Suprapubic skin (tissue), 4 donors: ENCODE data around the gene STRIT1. TPM values are rescaled to one million over a fixed set of nuclear protein-coding genes. Genes with fewer than 3 reads are reported as not detected.

ENCODE experiments used
- DNase-seq, 2 donors: peaks; one replicate each; pipeline ENCODE4 v3.0.0-alpha.2; 2019; ENCODE audit warnings: low spot score in 2 of 2
- H3K27ac ChIP-seq: fragments of 200-600 bp; sonication (generic); one replicate; pipeline ENCODE4 v1.5.1; 2019
- H3K27me3 ChIP-seq: fragments of 200-600 bp; sonication (generic); one replicate; pipeline ENCODE4 v1.5.1; 2019
- H3K36me3 ChIP-seq: fragments of 200-600 bp; sonication (generic); one replicate; pipeline ENCODE4 v1.5.1; 2019
- H3K4me1 ChIP-seq: fragments of 200-600 bp; sonication (generic); one replicate; pipeline ENCODE4 v1.5.1; 2019
- H3K4me3 ChIP-seq: fragments of 200-600 bp; sonication (generic); one replicate; pipeline ENCODE4 v1.5.1; 2019; ENCODE audit warnings: mild to moderate bottlenecking
- H3K9me3 ChIP-seq: fragments of 200-600 bp; sonication (generic); one replicate; pipeline ENCODE4 v1.5.1; 2019
- EP300 ChIP-seq: sonication (generic); formaldehyde crosslinking; IDR thresholded peaks from one replicate; pipeline ENCODE4 v1.6.1; 2017; ENCODE audit warnings: antibody characterized with exemption
- POLR2A ChIP-seq, 2 donors: fragments of 450-650 bp; IDR thresholded peaks; one replicate each; pipeline ENCODE4 v1.6.1; 2017; ENCODE audit warnings: antibody characterized with exemption in 2 of 2, mild to moderate bottlenecking in 2 of 2, moderate library complexity in 2 of 2
- POLR2AphosphoS5 ChIP-seq, 3 donors: sonication (generic); formaldehyde crosslinking; IDR thresholded peaks; one replicate each; pipeline ENCODE4 v1.6.1; 2017; ENCODE audit warnings: antibody characterized with exemption in 3 of 3
- WGBS: methylation state at CpG from one replicate; pipeline ENCODE4 v1.1.5; 2018; 5-methylcytosine and 5-hydroxymethylcytosine counted together
- total RNA-seq, 4 donors: library from RNA; depleted of rRNA; stranded (reverse); fragments of >200 nt; gene quantifications; one replicate each; pipeline ENCODE4 v1.1.0, GENCODE V29; 2016
- TF ChIP-seq, protein P1 (sequence below), 2 donors: fragments of 200-600 bp in 1 of 2; fragments of 450-650 bp in 1 of 2; sonication (generic) in 1 of 2; IDR thresholded peaks; one replicate each; pipeline ENCODE4 v1.5.1; 2016 to 2019; ENCODE audit warnings: antibody characterized with exemption in 2 of 2, mild to moderate bottlenecking in 1 of 2, moderate library complexity in 1 of 2

STRIT1 gene
- total RNA-seq, 4 donors from 2014 or later = not detected

DNA sequence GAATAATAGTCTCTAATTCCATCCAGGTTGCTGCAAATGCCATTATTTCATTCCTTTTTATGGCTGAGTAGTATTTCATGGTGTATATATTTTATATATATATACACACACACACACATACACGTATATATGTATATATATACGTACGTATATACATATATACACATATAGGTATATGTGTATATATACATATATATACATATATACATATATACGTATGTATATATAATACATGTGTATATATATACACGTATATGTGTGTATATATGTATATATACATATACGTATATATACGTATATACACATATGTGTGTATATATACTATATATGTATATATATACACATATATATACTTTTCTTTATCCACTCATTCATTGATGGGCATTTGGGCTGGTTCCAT, 13.7 kb upstream of the STRIT1 start:
- DNase-seq = no peak
- H3K4me3 ChIP-seq = no peak overlapping the region
- H3K4me1 ChIP-seq = no peaks in the 10 kb centered on the region
- H3K27me3 ChIP-seq = peaks cover 5% of the 10 kb centered on the region
- H3K36me3 ChIP-seq = no peaks in the 10 kb centered on the region
- H3K27ac ChIP-seq = no peak overlapping the region
- TF ChIP-seq EP300 (no peak), POLR2AphosphoS5 (IDR thresholded peaks at IDR 0.05) (no peak), POLR2A (IDR thresholded peaks at IDR 0.05) (no peak)
- TF ChIP-seq, protein P1, sequence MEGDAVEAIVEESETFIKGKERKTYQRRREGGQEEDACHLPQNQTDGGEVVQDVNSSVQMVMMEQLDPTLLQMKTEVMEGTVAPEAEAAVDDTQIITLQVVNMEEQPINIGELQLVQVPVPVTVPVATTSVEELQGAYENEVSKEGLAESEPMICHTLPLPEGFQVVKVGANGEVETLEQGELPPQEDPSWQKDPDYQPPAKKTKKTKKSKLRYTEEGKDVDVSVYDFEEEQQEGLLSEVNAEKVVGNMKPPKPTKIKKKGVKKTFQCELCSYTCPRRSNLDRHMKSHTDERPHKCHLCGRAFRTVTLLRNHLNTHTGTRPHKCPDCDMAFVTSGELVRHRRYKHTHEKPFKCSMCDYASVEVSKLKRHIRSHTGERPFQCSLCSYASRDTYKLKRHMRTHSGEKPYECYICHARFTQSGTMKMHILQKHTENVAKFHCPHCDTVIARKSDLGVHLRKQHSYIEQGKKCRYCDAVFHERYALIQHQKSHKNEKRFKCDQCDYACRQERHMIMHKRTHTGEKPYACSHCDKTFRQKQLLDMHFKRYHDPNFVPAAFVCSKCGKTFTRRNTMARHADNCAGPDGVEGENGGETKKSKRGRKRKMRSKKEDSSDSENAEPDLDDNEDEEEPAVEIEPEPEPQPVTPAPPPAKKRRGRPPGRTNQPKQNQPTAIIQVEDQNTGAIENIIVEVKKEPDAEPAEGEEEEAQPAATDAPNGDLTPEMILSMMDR (IDR thresholded peaks at IDR 0.05) = no peak
- WGBS = 93% methylated on average over 7 of the region's 7 CpGs
- no peaks in the 10 kb centered on the region for H3K9me3 ChIP-seq

DNA sequence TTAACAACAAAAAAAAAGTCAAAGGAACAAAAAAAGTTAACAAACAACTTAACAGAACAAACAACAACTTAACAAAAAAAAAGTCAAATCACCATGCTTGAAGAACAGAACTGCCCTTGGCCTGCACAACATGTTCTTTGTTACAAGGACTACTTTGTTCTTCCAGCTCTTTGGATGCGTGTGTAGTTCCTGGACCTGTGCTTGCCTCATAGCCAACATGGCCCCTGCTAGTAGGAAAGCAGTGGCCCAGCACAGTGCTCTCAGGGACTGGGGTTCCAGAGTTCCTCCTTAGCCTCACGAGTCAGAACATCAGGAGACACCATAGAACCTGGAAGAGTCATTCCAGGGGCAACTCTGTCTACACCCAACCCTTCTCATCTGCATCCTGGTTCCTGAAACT, 10.9 kb upstream of the STRIT1 start:
- DNase-seq = no peak
- Histone ChIP-seq H3K36me3 (no peaks in the 10 kb centered on the region), H3K4me3 (no peak overlapping the region), H3K4me1 (no peaks in the 10 kb centered on the region), H3K9me3 (no peaks in the 10 kb centered on the region), H3K27ac (no peak overlapping the region), H3K27me3 (no peaks in the 10 kb centered on the region)
- 85% methylated on average over 2 of the region's 2 CpGs for WGBS
- TF ChIP-seq EP300 (no peak), POLR2A (IDR thresholded peaks at IDR 0.05) (no peak), POLR2AphosphoS5 (IDR thresholded peaks at IDR 0.05) (no peak)
- TF ChIP-seq, protein P1 (IDR thresholded peaks at IDR 0.05) = no peak

DNA sequence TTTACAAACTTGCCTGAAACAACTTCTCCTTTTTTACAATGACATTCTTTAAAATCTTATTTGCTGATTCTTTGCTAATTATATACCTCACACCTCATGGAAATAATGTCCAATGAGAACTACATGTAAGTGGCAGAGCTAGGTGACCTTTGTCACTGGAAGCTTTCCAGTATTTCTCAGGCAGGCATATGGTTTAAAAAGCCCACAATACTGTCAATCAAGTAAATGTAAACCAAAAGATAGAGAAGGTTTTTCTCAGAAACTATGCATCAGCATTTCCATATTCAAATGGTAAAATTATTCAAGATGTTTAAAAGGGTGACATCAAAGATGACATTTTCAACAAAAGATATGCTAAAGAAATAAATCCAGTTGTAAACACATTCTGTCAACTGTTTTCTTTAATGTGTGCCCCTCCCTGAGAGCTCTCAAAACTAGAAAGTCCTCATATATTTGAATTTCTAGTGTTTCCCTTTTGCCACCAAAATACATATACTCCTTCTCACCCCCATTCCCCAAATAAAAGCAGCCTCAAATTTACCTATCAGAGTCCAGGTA, 10.1 kb upstream of the STRIT1 start:
- H3K36me3 ChIP-seq = no peaks in the 10 kb centered on the region
- H3K9me3 ChIP-seq = no peaks in the 10 kb centered on the region
- TF ChIP-seq EP300 = no peak
- TF ChIP-seq POLR2AphosphoS5 (IDR thresholded peaks at IDR 0.05) = no peak
- TF ChIP-seq, protein P1 (IDR thresholded peaks at IDR 0.05) = no peak
- no peak for TF ChIP-seq POLR2A (IDR thresholded peaks at IDR 0.05)
- H3K27ac ChIP-seq = no peak overlapping the region
- H3K4me1 ChIP-seq = no peaks in the 10 kb centered on the region
- H3K27me3 ChIP-seq = no peaks in the 10 kb centered on the region
- no peak overlapping the region for H3K4me3 ChIP-seq
- no peak for DNase-seq

DNA sequence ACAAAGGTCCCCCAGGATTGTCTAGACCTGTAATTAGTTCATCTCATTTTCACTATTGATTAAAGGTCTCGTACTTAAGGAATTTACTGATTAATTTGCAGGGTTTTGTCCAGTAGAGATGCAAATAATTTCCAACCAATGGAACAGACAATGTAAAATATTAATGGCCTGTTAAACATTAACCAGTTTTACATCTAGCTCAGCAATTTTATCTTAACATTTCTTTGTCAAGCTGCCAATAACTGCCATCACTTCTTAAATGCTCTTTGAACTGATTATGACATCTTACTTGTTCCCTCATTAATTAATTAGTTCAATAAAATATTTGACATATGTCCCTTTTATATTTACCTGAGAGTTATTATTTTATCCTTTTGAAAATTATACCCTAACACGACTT, 9.4 kb upstream of the STRIT1 start:
- no peak for DNase-seq
- Histone ChIP-seq H3K36me3 (no peaks in the 10 kb centered on the region), H3K4me3 (no peak overlapping the region), H3K27ac (no peak overlapping the region), H3K9me3 (peaks cover 2% of the 10 kb centered on the region), H3K27me3 (no peaks in the 10 kb centered on the region), H3K4me1 (no peaks in the 10 kb centered on the region)
- 50% methylated on average over 2 of the region's 2 CpGs for WGBS
- TF ChIP-seq POLR2A (IDR thresholded peaks at IDR 0.05) = no peak
- TF ChIP-seq, protein P1 (IDR thresholded peaks at IDR 0.05) = no peak

DNA sequence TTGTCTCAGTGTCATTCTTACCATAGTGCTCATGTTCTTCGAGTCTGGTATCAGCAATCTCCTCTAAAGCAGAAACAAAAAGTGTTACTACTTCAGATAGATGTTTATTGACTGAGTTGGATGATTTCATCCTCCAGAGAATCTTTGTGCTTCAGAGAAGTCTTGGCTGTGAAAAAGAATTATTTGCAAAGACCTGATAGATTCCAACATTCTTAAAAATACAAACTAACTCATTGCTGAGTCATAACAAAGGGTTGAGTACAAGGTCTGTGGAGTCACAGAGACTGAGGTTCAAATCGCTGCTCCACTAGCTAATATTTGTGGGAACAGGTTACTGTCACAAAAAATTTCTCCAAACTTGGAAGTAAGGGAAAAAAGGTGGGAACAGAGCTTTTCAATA, 9.0 kb upstream of the STRIT1 start:
- DNase-seq = no peak
- H3K27ac ChIP-seq = no peak overlapping the region
- H3K27me3 ChIP-seq = no peaks in the 10 kb centered on the region
- H3K9me3 ChIP-seq = peaks cover 6% of the 10 kb centered on the region
- H3K4me1 ChIP-seq = no peaks in the 10 kb centered on the region
- TF ChIP-seq POLR2AphosphoS5 (IDR thresholded peaks at IDR 0.05) = no peak
- no peak for TF ChIP-seq EP300
- TF ChIP-seq, protein P1 (IDR thresholded peaks at IDR 0.05) = no peak
- TF ChIP-seq POLR2A (IDR thresholded peaks at IDR 0.05) = no peak
- WGBS = 74% methylated on average over 2 of the region's 2 CpGs
- no peak overlapping the region for H3K4me3 ChIP-seq
- H3K36me3 ChIP-seq = no peaks in the 10 kb centered on the region
